Measurements from ENCODE around the gene GRID1. TPM values are rescaled to one million over a fixed set of nuclear protein-coding genes. Genes with fewer than 3 reads are reported as not detected.

GRID1 gene
- total RNA-seq, 1 experiment from 2014 or later: not detected

GRCh38 chr10:86329093-86329710 lies 37.4 kb downstream of the GRID1 start:
- Histone ChIP-seq H3K9me3 (ENCODE audit: insufficient read depth, low read depth) (no peaks in the 10 kb centered on the region), H3K4me3 (no peak overlapping the region), H2AFZ (no peak overlapping the region), H4K20me1 (ENCODE audit: insufficient read depth) (no peaks in the 10 kb centered on the region), H3K27me3 (ENCODE audit: insufficient read depth, low read depth) (peaks cover 39% of the 10 kb centered on the region; the same call in 1 of the 2 replicates), H3F3A (ENCODE audit: insufficient read depth, low read depth) (no peaks in the 10 kb centered on the region), H3K9me2 (ENCODE audit: insufficient read depth) (no peaks in the 10 kb centered on the region), H3K27ac (no peak overlapping the region), H3K4me2 (no peak overlapping the region), H3K79me2 (ENCODE audit: low read depth) (no peaks in the 10 kb centered on the region), H3K36me3 (ENCODE audit: low read depth) (no peaks in the 10 kb centered on the region), H3K4me1 (replicated peaks; ENCODE audit: insufficient read depth) (no peaks in the 10 kb centered on the region)
- BruUV-seq (replicated peaks): no TSS peak
- TF ChIP-seq CTCF (conservative IDR thresholded peaks at IDR 0.05) (no peak), EZH2 (IDR thresholded peaks at IDR 0.05; ENCODE audit: low read depth) (no peak)
- no peak for DNase-seq
- POLR2A ChIA-PET (ENCODE audit: unreplicated experiment): no interaction called here
- intact Hi-C loops (cut with micrococcal nuclease; ENCODE audit: unreplicated experiment): no loop called here
- CTCF ChIA-PET: interaction anchor here (0.9 kb wide), 1 partner anchor 8 kb away, joined by 10 read pairs; no protein-coding TSS in a partner anchor

- intact Hi-C loops (cut with micrococcal nuclease; ENCODE audit: unreplicated experiment): no loop called here
- ChIA-PET POLR2A (ENCODE audit: unreplicated experiment) (no interaction called here), CTCF (interaction anchor here (0.9 kb wide), 1 partner anchor 10 kb away, joined by 10 read pairs; no protein-coding TSS in a partner anchor)
- TF ChIP-seq EZH2 (IDR thresholded peaks at IDR 0.05; ENCODE audit: low read depth) (no peak), CTCF (conservative IDR thresholded peaks at IDR 0.05) (no peak)
- Histone ChIP-seq H3K27me3 (ENCODE audit: insufficient read depth, low read depth) (peaks cover 43% of the 10 kb centered on the region; the same call in 1 of the 2 replicates), H2AFZ (no peak overlapping the region), H3K4me3 (no peak overlapping the region), H3F3A (ENCODE audit: insufficient read depth, low read depth) (no peaks in the 10 kb centered on the region), H3K79me2 (ENCODE audit: low read depth) (no peaks in the 10 kb centered on the region), H3K36me3 (ENCODE audit: low read depth) (no peaks in the 10 kb centered on the region), H4K20me1 (ENCODE audit: insufficient read depth) (no peaks in the 10 kb centered on the region), H3K27ac (no peak overlapping the region), H3K9me3 (ENCODE audit: insufficient read depth, low read depth) (no peaks in the 10 kb centered on the region), H3K4me2 (no peak overlapping the region), H3K4me1 (replicated peaks; ENCODE audit: insufficient read depth) (no peaks in the 10 kb centered on the region), H3K9me2 (ENCODE audit: insufficient read depth) (no peaks in the 10 kb centered on the region)
- no peak for DNase-seq
- BruUV-seq (replicated peaks): no TSS peak
Measured at GRCh38 chr10:86327954-86328725, 38.5 kb downstream of the GRID1 start.

- Histone ChIP-seq H3K27ac (no peak overlapping the region), H3K9me3 (ENCODE audit: insufficient read depth, low read depth) (no peaks in the 10 kb centered on the region), H3K4me2 (no peak overlapping the region), H4K20me1 (ENCODE audit: insufficient read depth) (no peaks in the 10 kb centered on the region), H3K79me2 (ENCODE audit: low read depth) (no peaks in the 10 kb centered on the region), H3K4me3 (no peak overlapping the region), H2AFZ (no peak overlapping the region), H3K9me2 (ENCODE audit: insufficient read depth) (no peaks in the 10 kb centered on the region), H3K4me1 (replicated peaks; ENCODE audit: insufficient read depth) (no peaks in the 10 kb centered on the region), H3K36me3 (ENCODE audit: low read depth) (no peaks in the 10 kb centered on the region), H3F3A (ENCODE audit: insufficient read depth, low read depth) (no peaks in the 10 kb centered on the region), H3K27me3 (ENCODE audit: insufficient read depth, low read depth) (peaks cover 48% of the 10 kb centered on the region)
- TF ChIP-seq EZH2 (IDR thresholded peaks at IDR 0.05; ENCODE audit: low read depth): no peak
- TF ChIP-seq CTCF (conservative IDR thresholded peaks at IDR 0.05): no peak
- no peak for DNase-seq
- intact Hi-C loops (cut with micrococcal nuclease; ENCODE audit: unreplicated experiment): no loop called here
- CTCF ChIA-PET: no interaction called here
- BruUV-seq (replicated peaks): no TSS peak
- POLR2A ChIA-PET (ENCODE audit: unreplicated experiment): no interaction called here
Measured at GRCh38 chr10:86325158-86325557, 41.4 kb downstream of the GRID1 start.
